SIG-M5 treated with dmso at 0.1 percent for 504 hours (cell line): ENCODE results near the gene CNPY1.

Experiments used
- DNase-seq: peaks from one replicate; lab custom pipeline; 2025; ENCODE audit not compliant: unreplicated experiment; lab: John Stamatoyannopoulos, UW

Gene CNPY1

GRCh38 chr7:155457544-155458110 lies 88.7 kb downstream of the CNPY1 start:
- DNase-seq, result no peak

- DNase-seq, result no peak
Measured at GRCh38 chr7:155456738-155457543, 89.4 kb downstream of the CNPY1 start.

GRCh38 chr7:155455776-155456737 lies 90.3 kb downstream of the CNPY1 start:
- DNase-seq, result no peak

- no peak for DNase-seq
Measured at GRCh38 chr7:155455132-155455693, 91.1 kb downstream of the CNPY1 start.

GRCh38 chr7:155454183-155455112 lies 91.9 kb downstream of the CNPY1 start:
- no peak for DNase-seq

GRCh38 chr7:155453296-155454182 lies 92.8 kb downstream of the CNPY1 start:
- no peak for DNase-seq

GRCh38 chr7:155452505-155453295 lies 93.7 kb downstream of the CNPY1 start:
- no peak for DNase-seq

- DNase-seq, result no peak
Measured at GRCh38 chr7:155451840-155452239, 94.5 kb downstream of the CNPY1 start.
